Breast epithelium (tissue), 4 donors: ENCODE data around the gene ADGRG3. TPM values are rescaled to one million over a fixed set of nuclear protein-coding genes. Genes with fewer than 3 reads are reported as not detected.

Experiments
- DNase-seq, 2 donors: peaks; one replicate each; pipeline ENCODE4 v3.0.0-alpha.2; 2019; ENCODE audit warnings: low spot score in 2 of 2
- H3K27ac ChIP-seq, 2 donors: fragments of 200-600 bp; sonication (generic) in 1 of 2; one replicate each; pipeline ENCODE4 v1.5.1; 2016 to 2019; ENCODE audit warnings: mild to moderate bottlenecking in 1 of 2
- H3K27me3 ChIP-seq, 2 donors: fragments of 200-600 bp; sonication (generic) in 1 of 2; one replicate each; pipeline versions ENCODE4 v1.5.1 to v1.6.0; 2017 to 2019; ENCODE audit warnings: control low read depth in 1 of 2, mild to moderate bottlenecking in 1 of 2
- H3K36me3 ChIP-seq: fragments of 200-600 bp; one replicate; pipeline ENCODE4 v1.5.1; 2019
- H3K4me1 ChIP-seq, 2 donors: fragments of 200-600 bp; sonication (generic); one replicate each; pipeline ENCODE4 v1.5.1; 2016 to 2019; ENCODE audit warnings: control low read depth in 1 of 2
- H3K4me3 ChIP-seq, 3 donors: fragments of 200-600 bp; sonication (generic); 1 replicate in 2 of 3; 2 replicates in 1 of 3; pipeline ENCODE4 v1.5.1; 2016 to 2019; ENCODE audit warnings: mild to moderate bottlenecking in 3 of 3, moderate library complexity in 2 of 3
- H3K9me3 ChIP-seq, 2 donors: fragments of 200-600 bp; sonication (generic) in 1 of 2; one replicate each; pipeline ENCODE4 v1.5.1; 2016 to 2019; ENCODE audit warnings: control low read depth in 1 of 2
- POLR2A ChIP-seq: fragments of 450-650 bp; IDR thresholded peaks from one replicate; pipeline ENCODE4 v1.6.1; 2016; ENCODE audit warnings: antibody characterized with exemption, mild to moderate bottlenecking, moderate library complexity
- POLR2AphosphoS5 ChIP-seq, 3 donors: sonication (generic); formaldehyde crosslinking; IDR thresholded peaks; one replicate each; pipeline ENCODE4 v1.6.1; 2017; ENCODE audit warnings: antibody characterized with exemption in 3 of 3
- intact Hi-C: fragments of 100-400 bp; cut with DNase I; formaldehyde crosslinking; loops from one replicate; pipeline ENCODE4 v1.15.1; 2023; ENCODE audit warnings: low total_unique reads
- total RNA-seq, 3 donors: library from RNA; depleted of rRNA; stranded (reverse); fragments of >200 nt; gene quantifications; one replicate each; pipeline ENCODE4 v1.1.0, GENCODE V29; 2016
- TF ChIP-seq, protein P1 (sequence below), 3 donors: fragments of 450-650 bp; IDR thresholded peaks; one replicate each; pipeline ENCODE4 v1.5.1; 2016 to 2017; ENCODE audit warnings: antibody characterized with exemption in 3 of 3, mild to moderate bottlenecking in 3 of 3, moderate library complexity in 3 of 3

Gene ADGRG3
- total RNA-seq, 3 donors from 2014 or later, result 0.64 to 5.2 (median 1.6) TPM

DNA sequence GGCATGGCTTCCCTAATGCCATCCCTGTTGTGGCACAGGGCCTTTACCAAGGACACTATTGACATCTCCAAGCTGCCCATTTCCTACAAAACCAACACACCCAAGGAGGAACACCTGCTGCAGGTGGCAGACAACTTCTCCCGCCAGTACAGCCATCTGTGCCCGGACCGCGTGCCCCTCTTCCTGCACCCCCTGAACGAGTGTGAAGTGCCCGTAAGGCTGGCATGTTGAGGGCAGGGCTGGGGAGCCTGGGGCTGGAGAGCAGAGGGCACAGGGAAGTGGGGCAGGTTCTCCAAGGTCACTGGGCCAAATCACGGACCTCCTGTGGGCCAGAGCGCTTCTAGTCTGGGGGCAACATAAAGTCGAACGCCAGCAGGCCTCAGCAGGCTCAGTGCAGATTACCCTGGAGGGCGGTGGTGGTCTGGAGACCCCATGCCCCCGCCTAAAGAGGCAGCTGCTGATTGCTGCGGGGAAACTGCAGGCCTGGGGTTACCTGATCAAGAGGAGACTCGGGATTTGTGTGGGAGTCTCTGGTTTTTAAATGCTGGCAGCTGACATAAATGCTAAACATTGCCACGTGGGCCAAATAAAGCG is 30.8 kb downstream of the ADGRG3 start:
- no peak for DNase-seq
- Histone ChIP-seq H3K4me3 (no peak overlapping the region), H3K4me1 (no peaks in the 10 kb centered on the region), H3K27me3 (no peaks in the 10 kb centered on the region), H3K36me3 (no peaks in the 10 kb centered on the region), H3K27ac (no peak overlapping the region), H3K9me3 (no peaks in the 10 kb centered on the region)
- intact Hi-C loops, result no loop called here
- TF ChIP-seq, protein P1, sequence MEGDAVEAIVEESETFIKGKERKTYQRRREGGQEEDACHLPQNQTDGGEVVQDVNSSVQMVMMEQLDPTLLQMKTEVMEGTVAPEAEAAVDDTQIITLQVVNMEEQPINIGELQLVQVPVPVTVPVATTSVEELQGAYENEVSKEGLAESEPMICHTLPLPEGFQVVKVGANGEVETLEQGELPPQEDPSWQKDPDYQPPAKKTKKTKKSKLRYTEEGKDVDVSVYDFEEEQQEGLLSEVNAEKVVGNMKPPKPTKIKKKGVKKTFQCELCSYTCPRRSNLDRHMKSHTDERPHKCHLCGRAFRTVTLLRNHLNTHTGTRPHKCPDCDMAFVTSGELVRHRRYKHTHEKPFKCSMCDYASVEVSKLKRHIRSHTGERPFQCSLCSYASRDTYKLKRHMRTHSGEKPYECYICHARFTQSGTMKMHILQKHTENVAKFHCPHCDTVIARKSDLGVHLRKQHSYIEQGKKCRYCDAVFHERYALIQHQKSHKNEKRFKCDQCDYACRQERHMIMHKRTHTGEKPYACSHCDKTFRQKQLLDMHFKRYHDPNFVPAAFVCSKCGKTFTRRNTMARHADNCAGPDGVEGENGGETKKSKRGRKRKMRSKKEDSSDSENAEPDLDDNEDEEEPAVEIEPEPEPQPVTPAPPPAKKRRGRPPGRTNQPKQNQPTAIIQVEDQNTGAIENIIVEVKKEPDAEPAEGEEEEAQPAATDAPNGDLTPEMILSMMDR (IDR thresholded peaks at IDR 0.05), result no peak
- TF ChIP-seq POLR2AphosphoS5 (IDR thresholded peaks at IDR 0.05), result no peak
- no peak for TF ChIP-seq POLR2A

DNA sequence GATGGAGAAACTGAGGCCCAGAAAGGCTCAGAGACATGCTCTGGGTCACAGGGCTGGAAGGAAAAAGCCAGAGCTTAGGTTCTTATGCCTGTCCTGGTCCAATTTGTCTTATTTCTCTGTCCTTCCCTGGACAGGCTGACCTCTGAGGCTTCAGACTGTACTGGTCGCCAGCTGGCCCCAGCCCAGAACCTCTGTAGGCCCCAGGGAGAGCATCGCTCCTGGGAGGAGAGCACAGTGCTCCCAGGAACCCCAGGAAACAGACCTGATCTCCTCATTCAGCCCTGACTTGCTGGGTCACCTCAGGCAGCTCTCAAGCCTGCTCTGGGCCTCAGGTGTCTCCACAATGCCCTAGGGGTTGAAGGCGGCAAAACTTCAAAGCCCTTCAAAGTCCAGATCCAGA is 31.4 kb downstream of the ADGRG3 start:
- Histone ChIP-seq H3K4me1 (no peaks in the 10 kb centered on the region), H3K4me3 (no peak overlapping the region), H3K27ac (no peak overlapping the region), H3K27me3 (no peaks in the 10 kb centered on the region), H3K36me3 (no peaks in the 10 kb centered on the region), H3K9me3 (no peaks in the 10 kb centered on the region)
- DNase-seq, result no peak
- intact Hi-C loops, result no loop called here
- TF ChIP-seq POLR2AphosphoS5 (IDR thresholded peaks at IDR 0.05) (no peak), POLR2A (no peak)
- TF ChIP-seq, protein P1 (IDR thresholded peaks at IDR 0.05), result no peak

DNA sequence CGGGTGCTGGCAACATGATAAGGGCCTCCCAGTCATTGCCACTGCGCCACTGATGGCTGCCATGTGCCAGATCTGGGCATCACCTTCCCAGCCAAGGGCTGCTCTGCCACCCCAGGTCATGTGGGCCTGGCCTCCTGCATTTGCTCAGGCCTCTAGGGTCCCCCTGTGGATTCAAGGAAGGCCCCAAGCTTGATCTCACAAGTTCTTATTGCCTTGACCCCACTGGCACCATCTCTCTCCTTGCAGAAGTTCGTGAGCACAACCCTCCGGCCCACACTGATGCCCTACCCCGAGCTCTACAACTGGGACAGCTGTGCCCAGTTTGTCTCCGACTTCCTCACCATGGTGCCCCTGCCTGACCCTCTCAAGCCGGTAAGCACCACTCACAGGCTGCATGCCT is 31.8 kb downstream of the ADGRG3 start:
- no peaks in the 10 kb centered on the region for H3K27me3 ChIP-seq
- no peak overlapping the region for H3K27ac ChIP-seq
- H3K4me1 ChIP-seq, result no peaks in the 10 kb centered on the region
- intact Hi-C loops, result no loop called here
- H3K4me3 ChIP-seq, result no peak overlapping the region
- TF ChIP-seq, protein P1 (IDR thresholded peaks at IDR 0.05), result no peak
- no peak for TF ChIP-seq POLR2AphosphoS5 (IDR thresholded peaks at IDR 0.05)
- H3K9me3 ChIP-seq, result no peaks in the 10 kb centered on the region
- DNase-seq, result no peak
- H3K36me3 ChIP-seq, result no peaks in the 10 kb centered on the region

DNA sequence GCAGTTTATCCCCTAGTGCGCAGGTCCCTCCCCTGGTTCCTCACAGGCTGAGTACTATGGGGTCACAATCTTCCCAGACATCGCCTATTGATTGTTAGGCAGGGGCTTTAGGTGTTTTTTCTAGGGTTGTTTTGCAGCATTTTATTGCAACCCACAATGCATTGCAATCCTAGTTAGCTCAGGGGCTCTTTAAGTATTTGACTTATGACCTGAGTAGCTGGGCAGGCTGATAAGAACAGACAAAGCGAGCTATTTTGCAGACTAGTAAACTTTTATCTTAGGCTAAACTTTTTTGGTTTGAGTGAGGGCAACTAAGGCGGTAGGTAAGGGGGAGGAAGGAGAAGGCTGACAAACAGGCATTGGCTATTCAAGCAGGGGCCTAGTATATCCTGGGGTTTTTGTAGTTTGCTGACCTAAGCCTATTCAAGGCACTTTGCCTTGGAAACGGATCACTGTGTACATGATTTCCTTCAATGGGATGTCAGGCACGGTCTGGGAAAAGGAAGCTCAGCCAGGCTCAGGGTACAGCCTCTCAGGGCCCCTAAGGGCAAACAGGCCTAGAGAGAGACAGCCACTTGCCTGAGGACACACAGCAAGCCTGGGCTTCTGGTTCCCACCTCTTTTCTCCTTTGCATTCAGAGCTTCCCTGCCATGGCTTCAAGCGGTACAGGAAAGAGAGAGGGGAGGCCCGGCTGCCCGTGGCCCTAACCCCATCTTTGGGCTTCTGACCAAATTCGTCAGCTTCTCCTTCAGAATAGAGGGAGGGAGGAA is 32.9 kb downstream of the ADGRG3 start:
- no peak for DNase-seq
- Histone ChIP-seq H3K4me3 (no peak overlapping the region), H3K36me3 (no peaks in the 10 kb centered on the region), H3K4me1 (no peaks in the 10 kb centered on the region), H3K27ac (no peak overlapping the region), H3K9me3 (no peaks in the 10 kb centered on the region), H3K27me3 (no peaks in the 10 kb centered on the region)
- intact Hi-C loops, result no loop called here
- TF ChIP-seq POLR2A, result no peak
- TF ChIP-seq, protein P1 (IDR thresholded peaks at IDR 0.05), result no peak
- no peak for TF ChIP-seq POLR2AphosphoS5 (IDR thresholded peaks at IDR 0.05)

DNA sequence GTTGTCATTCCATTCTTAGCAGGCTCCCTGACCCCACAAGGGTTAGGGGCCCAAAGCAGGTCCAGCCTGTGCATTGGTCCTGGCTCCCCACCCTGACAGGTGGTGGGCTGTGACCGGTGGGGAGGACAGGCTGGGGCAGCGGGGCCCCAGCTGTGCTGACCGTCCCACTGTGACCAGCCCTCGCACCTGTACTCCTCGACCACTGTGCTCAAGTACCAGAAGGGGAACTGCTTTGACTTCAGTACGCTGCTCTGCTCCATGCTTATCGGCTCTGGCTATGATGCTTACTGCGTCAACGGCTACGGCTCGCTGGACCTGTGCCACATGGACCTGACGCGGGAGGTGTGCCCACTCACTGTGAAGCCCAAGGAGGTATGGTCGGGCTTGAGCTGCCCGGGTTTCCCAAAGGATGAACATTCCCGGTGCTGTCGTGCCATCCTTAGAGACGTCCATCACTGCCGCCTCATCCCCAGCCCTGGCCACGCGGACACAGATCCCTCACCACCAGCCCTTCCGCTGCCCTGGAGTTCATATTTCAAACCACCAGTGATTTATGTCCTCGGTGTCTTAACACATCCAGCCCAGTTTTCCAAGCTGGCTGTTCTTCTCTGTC is 33.8 kb downstream of the ADGRG3 start:
- H3K4me1 ChIP-seq, result no peaks in the 10 kb centered on the region
- no peak overlapping the region for H3K4me3 ChIP-seq
- H3K36me3 ChIP-seq, result no peaks in the 10 kb centered on the region
- intact Hi-C loops, result no loop called here
- DNase-seq, result no peak
- H3K27me3 ChIP-seq, result no peaks in the 10 kb centered on the region
- no peaks in the 10 kb centered on the region for H3K9me3 ChIP-seq
- no peak for TF ChIP-seq POLR2AphosphoS5 (IDR thresholded peaks at IDR 0.05)
- TF ChIP-seq POLR2A, result no peak
- TF ChIP-seq, protein P1 (IDR thresholded peaks at IDR 0.05), result no peak
- H3K27ac ChIP-seq, result no peak overlapping the region
